Activated T-cell treated with anti-CD3 and anti-CD28 coated beads, Interleukin-2, amount 50 U/mL, for 48 hours (primary cell): ENCODE results near the gene TLK2.
"Not testable (repeated sequence)": the region's sequence is repeated elsewhere in the genome, so short reads cannot be mapped to it uniquely, and the experiment has no call there.

ENCODE experiments used
- DNase-seq, 2 experiments: peaks; one replicate each; pipeline ENCODE4 v3.0.0-alpha.2; 2020

TLK2 gene

GRCh38 chr17:62562656-62563055 lies 84.0 kb downstream of the TLK2 start:
- no peak for DNase-seq

GRCh38 chr17:62565817-62566216 lies 87.2 kb downstream of the TLK2 start:
- no peak for DNase-seq

- no peak for DNase-seq
Measured at GRCh38 chr17:62566996-62567578, 88.5 kb downstream of the TLK2 start.

- DNase-seq: no peak
Measured at GRCh38 chr17:62572488-62572887, 93.9 kb downstream of the TLK2 start.

GRCh38 chr17:62572888-62573401 lies 94.3 kb downstream of the TLK2 start:
- no peak for DNase-seq

- DNase-seq: no peak
Measured at GRCh38 chr17:62573480-62574117, 95.0 kb downstream of the TLK2 start.

- DNase-seq: no peak
Measured at GRCh38 chr17:62576382-62576781, 97.8 kb downstream of the TLK2 start.

GRCh38 chr17:62578757-62579487 lies 100.3 kb downstream of the TLK2 start:
- DNase-seq: no peak

GRCh38 chr17:62580947-62581346 lies 102.3 kb downstream of the TLK2 start:
- DNase-seq: no peak

GRCh38 chr17:62581764-62582163 lies 103.1 kb downstream of the TLK2 start:
- DNase-seq: no peak

GRCh38 chr17:62587554-62587953 lies 108.9 kb downstream of the TLK2 start:
- no peak for DNase-seq

- DNase-seq: no peak
Measured at GRCh38 chr17:62588109-62588508, 109.5 kb downstream of the TLK2 start.

- no peak for DNase-seq
Measured at GRCh38 chr17:62591333-62591732, 112.7 kb downstream of the TLK2 start.

- not testable (repeated sequence) for DNase-seq
Measured at GRCh38 chr17:62591822-62592221, 113.2 kb downstream of the TLK2 start.

- no peak for DNase-seq
Measured at GRCh38 chr17:62592341-62593099, 113.9 kb downstream of the TLK2 start.

GRCh38 chr17:62595484-62595883 lies 116.9 kb downstream of the TLK2 start:
- DNase-seq: no peak

GRCh38 chr17:62596662-62597061 lies 118.0 kb downstream of the TLK2 start:
- DNase-seq: no peak

GRCh38 chr17:62597150-62597549 lies 118.5 kb downstream of the TLK2 start:
- no peak for DNase-seq

GRCh38 chr17:62597920-62598319 lies 119.3 kb downstream of the TLK2 start:
- DNase-seq: no peak

GRCh38 chr17:62599964-62600657 lies 121.5 kb downstream of the TLK2 start:
- no peak for DNase-seq

GRCh38 chr17:62600805-62601204 lies 122.2 kb downstream of the TLK2 start:
- DNase-seq: no peak

- no peak for DNase-seq
Measured at GRCh38 chr17:62601471-62601870, 122.8 kb downstream of the TLK2 start.

- DNase-seq: not testable (repeated sequence)
Measured at GRCh38 chr17:62603783-62604182, 125.2 kb downstream of the TLK2 start.
